Tibial nerve (tissue), 4 donors: Measurements from ENCODE around the gene GSTM5. TPM values are rescaled to one million over a fixed set of nuclear protein-coding genes. Genes with fewer than 3 reads are reported as not detected.
"Not testable (repeated sequence)": the region's sequence is repeated elsewhere in the genome, so short reads cannot be mapped to it uniquely, and the experiment has no call there.

ENCODE experiments used
- DNase-seq, 2 donors: peaks; one replicate each; pipeline ENCODE4 v3.0.0-alpha.2; 2019; ENCODE audit warnings: low spot score in 2 of 2
- H3K27ac ChIP-seq, 4 donors: fragments of 200-600 bp; sonication (generic) in 3 of 4; one replicate each; pipeline ENCODE4 v1.5.1; 2017 to 2019; ENCODE audit warnings: mild to moderate bottlenecking in 1 of 4
- H3K27me3 ChIP-seq, 2 donors: fragments of 200-600 bp; sonication (generic) in 1 of 2; one replicate each; pipeline versions ENCODE4 v1.5.1 to v1.6.0; 2017 to 2019
- H3K36me3 ChIP-seq, 3 donors: fragments of 200-600 bp; sonication (generic); one replicate each; pipeline ENCODE4 v1.5.1; 2018 to 2019
- H3K4me1 ChIP-seq, 4 donors: fragments of 200-600 bp; sonication (generic) in 3 of 4; one replicate each; pipeline ENCODE4 v1.5.1; 2017 to 2019
- H3K4me3 ChIP-seq, 4 donors: fragments of 200-600 bp; sonication (generic) in 3 of 4; one replicate each; pipeline ENCODE4 v1.5.1; 2017 to 2019; ENCODE audit warnings: mild to moderate bottlenecking in 1 of 4, moderate library complexity in 1 of 4
- H3K9me3 ChIP-seq, 4 donors: fragments of 200-600 bp; sonication (generic) in 3 of 4; one replicate each; pipeline ENCODE4 v1.5.1; 2017 to 2019
- CTCF ChIP-seq, 5 experiments: fragments of 200-600 bp in 3 of 5; fragments of 450-650 bp in 2 of 5; sonication (generic) in 3 of 5; IDR thresholded peaks; one replicate each; pipeline ENCODE4 v1.5.1; 2016 to 2019; ENCODE audit warnings: antibody characterized with exemption in 5 of 5, mild to moderate bottlenecking in 3 of 5, moderate library complexity in 2 of 5
- EP300 ChIP-seq, 2 donors: sonication (generic); formaldehyde crosslinking; IDR thresholded peaks; one replicate each; pipeline ENCODE4 v1.6.1; 2017; ENCODE audit warnings: antibody characterized with exemption in 2 of 2, mild to moderate bottlenecking in 1 of 2
- POLR2A ChIP-seq, 2 donors: fragments of 450-650 bp; IDR thresholded peaks; one replicate each; pipeline ENCODE4 v1.6.1; 2017; ENCODE audit warnings: antibody characterized with exemption in 2 of 2, mild to moderate bottlenecking in 2 of 2, moderate library complexity in 2 of 2
- WGBS, 2 donors: methylation state at CpG; one replicate each; pipeline ENCODE4 v1.1.5; 2018; 5-methylcytosine and 5-hydroxymethylcytosine counted together
- total RNA-seq, 4 donors: library from RNA; depleted of rRNA; stranded (reverse); fragments of >200 nt; gene quantifications; one replicate each; pipeline ENCODE4 v1.1.0, GENCODE V29; 2016

GSTM5 gene
- total RNA-seq, 4 donors from 2014 or later: 1.1 to 9.2 (median 2.8) TPM

GRCh38 chr1:109704173-109704572, 7.9 kb upstream of the GSTM5 start:
- Histone ChIP-seq H3K4me1 (no peaks in the 10 kb centered on the region), H3K27ac (no peak overlapping the region), H3K4me3 (no peak overlapping the region), H3K27me3 (no peaks in the 10 kb centered on the region), H3K9me3 (peaks cover 0 to 20% (median 0%) of the 10 kb centered on the region in 4 donors), H3K36me3 (no peaks in the 10 kb centered on the region)
- 74 to 81% methylated on average over 8 of the region's 8 CpGs for WGBS, 2 donors
- TF ChIP-seq CTCF (IDR thresholded peaks at IDR 0.05) (no peak), EP300 (IDR thresholded peaks at IDR 0.05) (no peak), POLR2A (IDR thresholded peaks at IDR 0.05) (no peak)
- no peak for DNase-seq

GRCh38 chr1:109705411-109705810, 6.6 kb upstream of the GSTM5 start:
- Histone ChIP-seq H3K27me3 (no peaks in the 10 kb centered on the region), H3K36me3 (no peaks in the 10 kb centered on the region), H3K4me1 (no peaks in the 10 kb centered on the region), H3K4me3 (no peak overlapping the region), H3K9me3 (peaks cover 0 to 21% (median 0%) of the 10 kb centered on the region in 4 donors), H3K27ac (no peak overlapping the region)
- TF ChIP-seq POLR2A (IDR thresholded peaks at IDR 0.05) (no peak), EP300 (IDR thresholded peaks at IDR 0.05) (no peak), CTCF (IDR thresholded peaks at IDR 0.05) (no peak)
- DNase-seq: no peak
- 87 to 88% methylated on average over 4 of the region's 4 CpGs for WGBS, 2 donors

GRCh38 chr1:109708949-109709348, 3.1 kb upstream of the GSTM5 start:
- not testable (repeated sequence) for H3K4me3 ChIP-seq, H3K27ac ChIP-seq, H3K4me1 ChIP-seq, H3K36me3 ChIP-seq, H3K27me3 ChIP-seq, DNase-seq
- WGBS, 2 donors: 67 to 80% methylated on average over 4 of the region's 4 CpGs
- peaks cover 0 to 12% (median 0%) of the 10 kb centered on the region in 4 donors for H3K9me3 ChIP-seq

GRCh38 chr1:109709822-109710221, 2.2 kb upstream of the GSTM5 start:
- not testable (repeated sequence) for H3K27ac ChIP-seq, H3K27me3 ChIP-seq, DNase-seq, H3K4me1 ChIP-seq, H3K36me3 ChIP-seq, H3K4me3 ChIP-seq
- peaks cover 0 to 12% (median 0%) of the 10 kb centered on the region in 4 donors for H3K9me3 ChIP-seq

- H3K36me3 ChIP-seq: no peaks in the 10 kb centered on the region
- DNase-seq: no peak
- H3K4me1 ChIP-seq: peaks cover 0 to 13% (median 0%) of the 10 kb centered on the region in 4 donors
- no peak overlapping the region for H3K27ac ChIP-seq
- H3K27me3 ChIP-seq: peaks cover 0 to 7% of the 10 kb centered on the region in 2 donors
- H3K4me3 ChIP-seq: peak overlapping the region in 3 of 4 donors; percentile 18 to 43 (median 21)
- H3K9me3 ChIP-seq: peaks cover 0 to 12% (median 0%) of the 10 kb centered on the region in 4 donors
- WGBS, 2 donors: 52 to 63% methylated on average over 15 to 20 of the region's 22 CpGs
- no peak for TF ChIP-seq POLR2A (IDR thresholded peaks at IDR 0.05)
- no peak for TF ChIP-seq EP300 (IDR thresholded peaks at IDR 0.05)
- no peak for TF ChIP-seq CTCF (IDR thresholded peaks at IDR 0.05)
Measured at GRCh38 chr1:109712321-109712864, 342 bp downstream of the GSTM5 start.

- TF ChIP-seq POLR2A (IDR thresholded peaks at IDR 0.05): no peak
- no peak for TF ChIP-seq EP300 (IDR thresholded peaks at IDR 0.05)
- no peak for TF ChIP-seq CTCF (IDR thresholded peaks at IDR 0.05)
- peaks cover 0 to 6% (median 0%) of the 10 kb centered on the region in 4 donors for H3K9me3 ChIP-seq
- 94 to 95% methylated on average over 5 of the region's 5 CpGs for WGBS, 2 donors
- H3K27me3 ChIP-seq: peaks cover 0 to 7% of the 10 kb centered on the region in 2 donors
- DNase-seq: no peak
- H3K4me1 ChIP-seq: peaks cover 0 to 13% (median 0%) of the 10 kb centered on the region in 4 donors
- no peak overlapping the region for H3K4me3 ChIP-seq
- H3K36me3 ChIP-seq: no peaks in the 10 kb centered on the region
- H3K27ac ChIP-seq: no peak overlapping the region
Measured at GRCh38 chr1:109713636-109714035, 1.6 kb downstream of the GSTM5 start.
